HG02938 (cell line): ENCODE data around the gene PCCA.
A peak's percentile ranks its signal among the peaks of the same experiment; 100 is the strongest.

Experiments
- ATAC-seq: cut with Tn5 transposase; IDR thresholded peaks from one replicate; pipeline ENCODE4 v1.9.1; 2021; ENCODE audit warnings: mild to moderate bottlenecking, moderate library complexity; ENCODE audit not compliant: unreplicated experiment

The PCCA gene

DNA sequence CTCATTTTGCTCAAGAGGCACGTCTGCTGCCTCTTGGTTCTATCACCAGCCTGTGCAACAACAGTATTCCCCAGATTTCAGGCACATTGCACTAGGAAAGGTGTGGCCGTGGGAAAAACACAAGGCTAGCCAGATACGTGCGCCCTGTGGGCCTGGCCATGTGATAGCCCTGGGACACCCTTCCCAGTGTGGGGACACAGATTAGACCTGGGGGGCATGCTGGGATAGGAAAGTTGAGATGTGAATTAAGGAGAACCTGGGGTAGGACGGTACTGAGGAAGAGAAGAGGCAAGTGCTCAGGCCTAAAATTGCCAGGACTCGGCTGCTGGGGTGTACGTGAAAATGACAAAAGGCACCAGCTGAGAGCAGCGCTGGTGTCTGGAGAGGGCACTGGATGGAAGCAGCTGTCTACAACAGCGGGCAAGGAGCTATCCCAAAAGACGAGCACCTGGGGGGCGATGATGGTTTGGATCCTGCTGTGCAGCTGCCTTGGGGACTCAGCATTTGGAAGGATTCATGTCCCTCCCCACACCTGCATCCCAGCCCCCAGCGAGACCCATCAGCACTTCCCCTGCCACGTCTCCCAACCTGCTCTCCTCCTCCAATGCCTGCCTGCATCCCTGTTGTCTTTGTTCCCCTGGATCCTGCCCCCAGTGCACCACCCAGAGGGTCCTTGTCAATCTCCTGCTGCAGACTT, 445.4 kb downstream of the PCCA start:
- no peak for ATAC-seq

DNA sequence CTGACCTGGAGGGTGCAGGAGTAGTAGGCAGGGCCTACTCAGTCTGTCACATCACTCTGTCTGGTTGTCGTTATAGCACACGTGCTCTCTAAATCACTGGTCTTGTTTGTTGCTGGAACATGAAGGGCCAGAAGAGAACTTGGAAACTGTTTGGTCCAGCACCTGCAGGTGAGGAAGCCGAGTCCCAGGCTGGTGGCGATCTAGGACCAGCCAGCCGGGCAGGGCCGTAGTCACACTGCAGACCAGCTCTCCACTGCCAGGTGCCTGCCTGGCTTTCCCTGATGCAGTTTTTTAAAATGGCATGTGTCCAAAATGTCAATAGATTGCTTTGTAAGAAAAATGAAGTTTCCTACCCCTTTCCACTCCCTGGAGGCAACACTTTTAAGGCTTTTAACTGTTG, 446.0 kb downstream of the PCCA start:
- no peak for ATAC-seq

DNA sequence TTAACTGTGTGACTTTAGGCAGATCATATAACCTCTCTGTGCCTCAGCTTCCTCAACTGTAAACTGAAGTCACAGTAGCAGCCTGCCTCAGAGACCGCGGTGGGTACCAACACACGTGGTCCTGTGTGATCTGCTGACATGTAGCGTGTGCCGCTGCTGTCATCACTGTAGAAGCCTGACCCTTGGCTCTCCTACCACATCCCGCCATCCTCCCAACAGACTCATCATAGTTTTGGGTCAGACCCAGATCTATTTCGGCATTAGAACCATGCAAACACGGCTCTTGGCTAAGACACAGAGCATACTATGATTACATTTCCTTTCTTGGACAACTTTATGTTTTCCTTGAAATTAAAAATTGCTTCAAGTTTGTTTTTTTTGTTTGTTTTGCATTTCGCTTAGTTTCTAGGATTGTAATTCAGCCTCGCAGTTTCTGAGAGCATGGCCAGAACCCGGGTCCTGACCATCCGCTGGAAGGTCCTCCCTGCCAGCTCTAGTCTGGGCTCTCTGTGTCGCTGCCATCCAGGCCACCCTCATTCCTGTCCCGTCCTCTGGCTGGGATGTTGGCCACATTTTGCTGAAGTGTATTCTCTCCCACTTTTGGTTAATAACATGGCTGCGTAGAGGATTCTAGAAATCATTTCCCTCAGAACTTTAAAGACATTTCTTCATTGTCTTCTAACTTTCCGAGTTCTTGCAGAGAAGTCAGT, 446.7 kb downstream of the PCCA start:
- no peak for ATAC-seq

GRCh38 chr13:100536643-100537180, 447.8 kb downstream of the PCCA start:
- no peak for ATAC-seq

GRCh38 chr13:100537486-100537885, 448.6 kb downstream of the PCCA start:
- no peak for ATAC-seq

DNA sequence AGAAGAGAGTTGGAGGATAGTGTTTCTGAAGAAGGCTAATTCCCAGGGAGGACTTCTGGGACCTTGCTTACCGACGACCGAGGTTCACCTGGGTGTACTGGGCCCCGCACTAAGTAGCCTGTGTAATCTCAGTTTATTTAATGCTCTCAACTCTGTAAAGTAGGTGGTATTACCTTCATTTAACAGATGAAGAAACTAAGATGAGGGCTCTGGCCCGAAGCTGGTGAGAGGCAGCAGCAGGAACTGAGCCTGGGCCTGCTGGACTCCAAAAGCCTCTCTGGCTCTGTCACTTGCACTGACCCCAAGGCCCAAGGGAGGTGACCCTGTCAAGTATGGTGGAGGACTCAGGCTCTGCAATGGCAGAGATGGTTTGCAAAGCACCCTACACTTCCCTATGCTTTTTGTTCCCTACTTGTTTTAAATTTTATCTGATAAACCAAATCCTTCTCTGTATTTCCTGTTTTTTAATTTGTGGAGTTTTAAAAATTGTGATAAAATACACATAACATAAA, 449.1 kb downstream of the PCCA start:
- ATAC-seq = no peak

DNA sequence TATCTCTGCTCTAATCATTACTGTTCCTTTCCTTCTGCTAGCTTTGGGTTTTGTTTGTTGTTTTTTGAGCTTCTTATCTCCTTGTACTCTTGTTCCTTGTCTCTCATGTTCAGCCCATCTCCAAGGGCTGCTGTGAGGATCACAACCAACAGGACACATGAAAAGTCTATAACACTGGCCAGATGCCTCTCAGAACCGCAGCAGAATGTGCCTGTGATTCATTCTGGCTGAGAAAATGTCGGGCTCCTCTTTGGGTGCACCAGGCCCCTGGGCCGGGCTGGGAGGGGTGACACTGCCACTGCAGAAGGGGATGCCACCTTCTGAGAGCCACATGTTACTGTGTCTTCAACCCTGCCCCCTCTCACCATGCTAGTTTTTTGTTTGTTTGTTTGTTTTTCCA, 451.7 kb downstream of the PCCA start:
- no peak for ATAC-seq

DNA sequence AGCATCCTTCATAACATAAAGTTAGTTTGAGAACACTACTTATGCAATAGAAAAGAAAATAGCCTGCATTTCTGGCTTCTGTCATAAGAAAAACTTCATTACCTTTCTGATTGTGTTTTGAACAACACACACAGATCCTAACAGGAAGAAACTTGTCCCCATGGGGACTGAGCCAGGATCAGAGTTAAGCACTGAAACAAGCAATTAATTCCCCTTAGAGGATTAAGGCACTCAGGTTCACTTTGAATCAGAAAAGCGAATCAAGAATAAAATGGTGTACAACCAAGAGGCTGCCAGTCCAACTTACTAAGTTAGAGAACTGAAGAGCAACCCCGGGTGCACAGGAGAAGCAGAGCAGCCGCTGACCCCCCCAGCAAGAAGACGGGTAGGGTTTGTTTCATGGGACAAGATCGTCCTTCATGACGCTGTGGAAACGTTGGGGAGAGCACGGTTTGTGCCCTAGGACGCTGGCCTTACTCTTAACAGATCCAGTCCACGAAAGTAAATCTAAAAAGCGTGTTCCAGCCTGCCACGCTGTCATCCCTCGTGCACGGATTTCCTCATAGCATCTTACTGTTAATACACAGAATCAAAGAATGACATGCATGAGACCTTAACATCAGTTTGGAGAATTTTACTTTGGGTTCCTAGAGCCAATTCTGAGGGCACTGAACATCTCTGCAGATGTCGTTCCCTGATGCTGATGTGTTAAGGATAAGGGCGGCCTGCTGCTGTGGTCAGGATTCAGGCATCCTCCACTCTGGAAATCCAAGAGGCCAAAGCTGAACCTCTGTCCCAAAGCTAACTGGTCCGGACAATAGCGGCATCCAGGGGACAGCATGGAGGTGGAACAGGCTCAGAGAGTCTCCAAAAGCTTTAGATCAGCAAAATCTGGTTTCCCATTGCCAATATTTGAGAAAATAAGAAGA, 453.3 kb downstream of the PCCA start:
- ATAC-seq = peak; percentile 10

- peak; percentile 91 for ATAC-seq
Measured at GRCh38 chr13:100542826-100543156, 453.9 kb downstream of the PCCA start.

- no peak for ATAC-seq
Measured at GRCh38 chr13:100543872-100544602, 455.1 kb downstream of the PCCA start.

- ATAC-seq = no peak
Measured at GRCh38 chr13:100544866-100545683, 456.2 kb downstream of the PCCA start.

- ATAC-seq = no peak
Measured at GRCh38 chr13:100545684-100546061, 456.8 kb downstream of the PCCA start.

GRCh38 chr13:100546713-100547405, 458.0 kb downstream of the PCCA start:
- ATAC-seq = no peak

- no peak for ATAC-seq
Measured at GRCh38 chr13:100547791-100548201, 458.9 kb downstream of the PCCA start.

- no peak for ATAC-seq
Measured at GRCh38 chr13:100549316-100549715, 460.4 kb downstream of the PCCA start.

- no peak for ATAC-seq
Measured at GRCh38 chr13:100552755-100553154, 463.9 kb downstream of the PCCA start.

DNA sequence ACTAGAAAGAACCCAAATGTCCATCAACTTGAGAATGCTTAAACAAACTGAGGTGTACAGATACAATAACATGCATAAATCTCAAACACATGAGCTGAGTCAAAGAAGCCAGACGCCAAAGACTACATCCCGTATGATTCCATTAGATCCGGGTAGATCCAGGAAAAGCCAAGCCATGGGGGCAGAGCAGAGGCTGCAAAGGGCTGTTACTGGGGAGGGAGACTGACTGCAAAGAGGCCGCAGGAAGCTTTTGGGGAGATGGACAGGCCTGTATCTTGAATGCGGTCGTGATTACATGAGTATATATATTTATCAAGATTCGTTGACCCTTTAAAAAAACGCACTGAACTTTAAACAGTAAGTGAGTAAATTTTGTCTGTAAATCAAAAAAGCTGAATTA, 471.0 kb downstream of the PCCA start:
- ATAC-seq = no peak

DNA sequence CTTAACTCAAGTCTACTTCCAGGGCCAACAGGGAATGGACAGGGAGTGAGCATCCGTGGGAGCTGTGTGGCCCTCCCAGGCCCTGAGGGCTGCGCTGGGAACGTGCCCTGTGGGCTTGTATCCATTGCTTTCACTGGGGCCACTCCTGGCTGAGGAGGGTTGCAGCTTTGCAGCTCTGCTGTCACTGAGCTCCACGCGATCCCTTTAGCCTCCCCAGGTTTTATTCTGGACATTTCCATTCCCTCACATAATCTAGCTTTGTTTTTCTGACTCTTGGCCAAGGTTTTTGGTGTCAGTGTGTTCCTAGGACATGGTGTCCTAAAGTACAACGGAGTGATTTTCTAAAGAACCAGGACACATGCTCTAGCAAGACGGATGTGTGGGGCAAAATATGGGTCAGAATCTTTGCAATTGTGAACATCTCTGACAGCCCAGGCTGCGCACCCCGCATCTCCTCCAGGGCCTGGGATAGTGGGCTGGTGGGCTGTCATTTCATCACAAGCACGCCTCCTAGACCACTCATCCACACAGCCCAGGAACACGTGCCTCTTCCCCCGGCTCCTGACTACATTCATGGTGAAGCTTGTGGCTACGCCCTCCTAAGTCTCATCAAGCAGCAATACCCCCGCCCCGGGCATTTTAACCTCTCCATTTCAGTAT, 471.7 kb downstream of the PCCA start:
- ATAC-seq = no peak

DNA sequence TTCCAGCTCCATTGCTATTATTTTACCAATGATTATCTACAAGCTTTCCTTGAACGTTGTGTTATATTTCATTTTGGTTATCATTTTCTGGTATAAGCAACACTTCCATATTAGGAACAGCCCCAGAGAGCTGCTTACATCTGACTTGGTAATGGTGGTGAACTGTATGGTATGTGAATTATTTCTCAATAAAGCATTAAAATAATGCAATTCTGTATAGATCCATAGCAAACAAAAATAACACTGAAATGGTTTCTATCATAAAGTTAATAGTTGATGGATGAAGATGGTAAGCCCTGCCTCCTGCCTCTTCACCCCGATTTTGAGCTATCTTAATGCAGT, 472.2 kb downstream of the PCCA start:
- ATAC-seq = no peak
